Measurements from ENCODE around the gene PHF19.

Gene PHF19

GRCh38 chr9:120874226-120875194 lies 2.5 kb downstream of the PHF19 start:
- Histone ChIP-seq H3K27me3 (no peaks in the 10 kb centered on the region), H3K27ac (peak overlapping the region; percentile 91), H4K20me1 (no peaks in the 10 kb centered on the region), H3K36me3 (peaks cover 56% of the 10 kb centered on the region), H3K4me3 (no peak overlapping the region), H3K4me1 (peaks cover 61% of the 10 kb centered on the region), H3K9me3 (no peaks in the 10 kb centered on the region), H3K9ac (peak overlapping the region; percentile 10; the same call in 1 of the 2 replicates), H3K4me2 (peak overlapping the region; percentile 73)
- TF ChIP-seq Cebpa-rat (IDR thresholded peaks at IDR 0.05): no peak

- Histone ChIP-seq H3K36me3 (peaks cover 59% of the 10 kb centered on the region), H3K27ac (peak overlapping the region; percentile 91; the same call in 1 of the 2 replicates), H3K4me1 (peaks cover 57% of the 10 kb centered on the region), H3K9me3 (no peaks in the 10 kb centered on the region), H3K4me2 (no peak overlapping the region), H3K4me3 (no peak overlapping the region), H3K27me3 (no peaks in the 10 kb centered on the region), H4K20me1 (no peaks in the 10 kb centered on the region), H3K9ac (no peak overlapping the region)
- no peak for TF ChIP-seq Cebpa-rat (IDR thresholded peaks at IDR 0.05)
These were observed 3.5 kb downstream of the PHF19 start for GRCh38 chr9:120873512-120873911.

DNA sequence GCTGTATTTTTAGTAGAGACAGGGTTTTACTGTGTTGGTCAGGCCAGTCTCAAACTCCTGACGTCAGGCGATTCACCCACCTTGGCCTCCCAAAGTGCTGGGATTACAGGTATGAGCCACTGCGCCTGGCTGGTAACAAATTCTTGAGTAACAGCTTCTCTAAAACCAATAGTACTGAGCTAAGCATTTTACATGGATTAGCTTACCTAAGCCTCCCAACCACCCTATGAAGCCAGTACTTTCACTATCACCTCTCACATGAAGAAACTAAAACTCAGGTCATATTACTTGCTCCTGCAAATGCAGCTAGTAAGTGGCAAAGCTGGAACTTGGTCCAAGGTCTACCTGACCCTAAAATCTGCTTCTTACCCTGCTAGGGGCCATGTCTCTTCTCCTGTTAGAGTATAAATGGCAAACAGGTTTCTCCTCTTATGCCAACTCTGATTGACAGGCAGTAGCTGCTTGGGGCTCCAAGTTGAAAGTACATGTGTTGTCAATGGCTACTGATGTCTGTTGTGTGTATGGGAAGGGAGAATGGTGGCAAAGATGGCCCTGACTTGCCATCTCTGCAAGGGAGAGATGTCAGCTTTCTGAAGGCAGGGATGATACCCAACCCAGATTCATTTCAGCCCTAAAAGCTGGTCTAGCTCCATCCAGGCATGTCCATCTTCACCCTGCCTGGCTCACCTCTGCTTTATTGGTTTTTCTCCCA lies 4.0 kb downstream of the PHF19 start:
- 0 out of 2 replicates have a peak overlapping the region, but pooled peaks have one; percentile 91 for H3K27ac ChIP-seq
- H3K4me1 ChIP-seq: peaks cover 56% of the 10 kb centered on the region
- H3K4me3 ChIP-seq: no peak overlapping the region
- TF ChIP-seq Cebpa-rat (IDR thresholded peaks at IDR 0.05): no peak
- H3K9me3 ChIP-seq: no peaks in the 10 kb centered on the region
- no peak overlapping the region for H3K4me2 ChIP-seq
- H3K27me3 ChIP-seq: no peaks in the 10 kb centered on the region
- no peak overlapping the region for H3K9ac ChIP-seq
- peaks cover 59% of the 10 kb centered on the region for H3K36me3 ChIP-seq
- no peaks in the 10 kb centered on the region for H4K20me1 ChIP-seq

GRCh38 chr9:120870206-120870605 lies 6.8 kb downstream of the PHF19 start:
- Histone ChIP-seq H3K27ac (peak overlapping the region; percentile 59), H3K4me2 (peak overlapping the region; percentile 90; the same call in 1 of the 2 replicates), H3K27me3 (no peaks in the 10 kb centered on the region), H3K4me3 (no peak overlapping the region), H3K9ac (no peak overlapping the region), H3K9me3 (no peaks in the 10 kb centered on the region), H3K36me3 (peaks cover 85% of the 10 kb centered on the region), H4K20me1 (no peaks in the 10 kb centered on the region), H3K4me1 (peaks cover 43% of the 10 kb centered on the region)
- no peak for TF ChIP-seq Cebpa-rat (IDR thresholded peaks at IDR 0.05)

DNA sequence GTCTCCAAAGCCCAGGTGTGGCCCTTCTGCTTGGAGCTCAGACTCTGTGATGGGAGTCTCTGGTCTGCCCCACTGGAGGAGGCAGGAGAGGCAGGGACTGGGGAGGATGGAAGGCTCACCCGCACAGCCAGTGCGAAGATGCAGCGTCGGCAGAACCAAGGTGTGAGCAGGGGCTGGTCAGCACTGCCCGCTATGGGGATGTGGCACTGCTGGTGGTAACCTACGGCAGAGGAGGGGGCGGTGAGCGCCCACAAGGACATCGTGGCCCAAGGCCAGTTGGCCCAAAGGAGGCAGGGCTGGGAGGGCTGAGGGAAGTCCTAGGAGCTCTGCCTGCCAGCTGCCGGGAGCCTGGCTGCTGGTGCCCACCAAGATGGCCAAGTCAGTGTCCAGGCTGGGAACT lies 7.3 kb downstream of the PHF19 start:
- no peak for TF ChIP-seq Cebpa-rat (IDR thresholded peaks at IDR 0.05)
- H3K4me2 ChIP-seq: peak overlapping the region; percentile 90
- H3K27ac ChIP-seq: peak overlapping the region; percentile 59
- no peaks in the 10 kb centered on the region for H4K20me1 ChIP-seq
- H3K9me3 ChIP-seq: no peaks in the 10 kb centered on the region
- peak overlapping the region; percentile 64; the same call in 1 of the 2 replicates for H3K4me3 ChIP-seq
- peaks cover 83% of the 10 kb centered on the region for H3K36me3 ChIP-seq
- peaks cover 38% of the 10 kb centered on the region for H3K4me1 ChIP-seq
- peak overlapping the region; percentile 66; the same call in 1 of the 2 replicates for H3K9ac ChIP-seq
- no peaks in the 10 kb centered on the region for H3K27me3 ChIP-seq

- H3K27me3 ChIP-seq: no peaks in the 10 kb centered on the region
- peak overlapping the region; percentile 64 for H3K4me3 ChIP-seq
- H3K4me2 ChIP-seq: peak overlapping the region; percentile 90
- H3K9me3 ChIP-seq: no peaks in the 10 kb centered on the region
- H3K27ac ChIP-seq: peak overlapping the region; percentile 59
- peak overlapping the region; percentile 66 for H3K9ac ChIP-seq
- H4K20me1 ChIP-seq: no peaks in the 10 kb centered on the region
- H3K4me1 ChIP-seq: peaks cover 34% of the 10 kb centered on the region
- peaks cover 81% of the 10 kb centered on the region for H3K36me3 ChIP-seq
- no peak for TF ChIP-seq Cebpa-rat (IDR thresholded peaks at IDR 0.05)
These were observed 7.7 kb downstream of the PHF19 start for GRCh38 chr9:120869360-120869687.

DNA sequence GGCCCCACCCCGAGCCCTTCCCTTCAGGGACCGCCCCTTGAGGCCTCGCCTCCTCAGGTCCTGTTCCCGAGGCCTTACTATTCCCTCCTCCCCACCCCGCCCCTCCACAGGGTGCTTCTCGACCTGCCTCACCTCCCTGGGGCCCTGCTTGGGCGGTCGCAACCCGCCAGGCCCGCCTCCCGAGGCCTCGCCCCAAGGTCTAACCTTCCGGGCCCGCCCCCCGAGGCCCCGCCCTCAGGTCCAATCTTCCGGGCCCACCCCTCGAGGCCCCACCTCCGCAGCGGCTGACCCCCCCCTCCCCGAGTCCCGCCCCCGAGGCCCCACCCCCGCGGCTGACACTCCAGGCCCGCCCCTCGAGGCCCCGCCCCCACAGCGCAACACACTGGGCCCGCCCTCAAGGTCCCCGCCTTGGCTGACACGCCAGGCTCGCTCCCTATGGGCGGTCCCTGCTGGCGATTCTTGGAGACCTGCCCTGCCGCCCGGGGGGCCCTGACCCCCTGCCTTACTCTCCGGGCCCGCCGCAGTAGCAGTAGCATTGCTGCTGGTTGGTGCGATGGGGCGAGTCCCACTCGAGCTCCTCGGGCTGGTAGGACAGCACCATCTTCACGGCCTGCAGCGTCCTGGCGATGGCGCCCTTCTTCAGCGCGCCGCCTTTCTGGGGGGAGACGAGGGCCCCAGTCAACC lies 8.2 kb downstream of the PHF19 start:
- Histone ChIP-seq H3K27me3 (no peaks in the 10 kb centered on the region), H3K4me2 (peak overlapping the region; percentile 90), H3K36me3 (peaks cover 81% of the 10 kb centered on the region), H3K27ac (peak overlapping the region; percentile 59), H3K9ac (peak overlapping the region; percentile 66), H3K9me3 (no peaks in the 10 kb centered on the region), H4K20me1 (no peaks in the 10 kb centered on the region), H3K4me3 (peak overlapping the region; percentile 64), H3K4me1 (peaks cover 29% of the 10 kb centered on the region)
- TF ChIP-seq Cebpa-rat (IDR thresholded peaks at IDR 0.05): no peak

DNA sequence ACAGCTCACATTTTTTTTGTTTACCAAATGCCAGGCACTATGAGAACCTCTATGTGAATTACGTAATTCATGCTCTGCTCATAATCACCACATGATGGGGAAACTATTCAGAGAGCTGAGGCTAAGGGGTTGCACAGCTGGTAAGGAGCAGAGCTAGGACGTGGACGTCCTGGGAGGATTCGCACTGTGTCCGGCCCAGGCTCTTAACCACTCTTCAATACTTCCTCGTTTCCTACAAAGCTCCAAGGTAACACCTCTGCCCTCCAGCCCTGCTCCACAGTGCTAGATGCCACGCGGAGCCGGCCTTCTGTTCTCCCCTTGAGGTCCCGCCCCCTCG lies 8.7 kb downstream of the PHF19 start:
- peak overlapping the region; percentile 60 for H3K4me3 ChIP-seq
- H4K20me1 ChIP-seq: no peaks in the 10 kb centered on the region
- peaks cover 24% of the 10 kb centered on the region for H3K4me1 ChIP-seq
- H3K27ac ChIP-seq: no peak overlapping the region
- no peaks in the 10 kb centered on the region for H3K27me3 ChIP-seq
- TF ChIP-seq Cebpa-rat (IDR thresholded peaks at IDR 0.05): peak; percentile 39; the same call in 1 of the 2 replicates
- H3K9ac ChIP-seq: peak overlapping the region; percentile 57
- no peaks in the 10 kb centered on the region for H3K9me3 ChIP-seq
- H3K36me3 ChIP-seq: peaks cover 81% of the 10 kb centered on the region
- H3K4me2 ChIP-seq: peak overlapping the region; percentile 82

DNA sequence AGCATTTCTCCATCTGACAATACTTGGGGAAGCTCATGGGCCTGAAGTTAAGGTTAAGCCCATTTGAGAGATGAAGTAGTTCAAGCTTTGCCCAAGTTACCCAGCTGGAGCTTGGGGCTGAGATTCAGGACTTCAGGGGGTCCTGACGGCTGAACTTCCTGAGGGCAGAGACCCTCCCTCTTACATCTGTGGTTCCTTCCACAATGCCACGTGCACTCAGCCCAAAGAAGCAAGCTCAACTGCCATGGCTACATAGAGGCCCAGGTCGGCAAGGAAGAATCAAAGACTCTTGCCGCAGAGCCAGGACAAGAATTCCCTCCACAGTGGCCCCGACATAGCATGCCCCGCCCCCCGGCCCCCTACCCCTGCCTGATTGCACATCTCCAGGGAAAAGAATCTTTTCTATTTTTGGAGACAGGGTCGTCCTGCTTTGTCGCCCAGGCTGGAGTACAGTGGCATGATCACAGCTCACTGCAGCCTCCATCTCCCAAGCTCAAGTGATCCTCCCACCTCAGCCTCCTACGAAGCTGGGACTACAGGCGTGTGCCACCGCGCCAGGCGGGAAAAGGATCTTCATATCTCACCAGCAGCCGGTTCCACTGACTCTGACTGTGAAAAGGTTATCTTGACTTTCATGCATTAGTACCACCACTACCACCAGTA lies 9.2 kb downstream of the PHF19 start:
- H3K9me3 ChIP-seq: no peaks in the 10 kb centered on the region
- H3K4me2 ChIP-seq: peak overlapping the region; percentile 82
- peaks cover 81% of the 10 kb centered on the region for H3K36me3 ChIP-seq
- peak overlapping the region; percentile 60 for H3K4me3 ChIP-seq
- no peaks in the 10 kb centered on the region for H3K27me3 ChIP-seq
- no peak overlapping the region for H3K27ac ChIP-seq
- H4K20me1 ChIP-seq: no peaks in the 10 kb centered on the region
- peak overlapping the region; percentile 57 for H3K9ac ChIP-seq
- no peak for TF ChIP-seq Cebpa-rat (IDR thresholded peaks at IDR 0.05)
- H3K4me1 ChIP-seq: peaks cover 22% of the 10 kb centered on the region
